GM23338 (cell line): ENCODE measurements around the gene DPY19L1. TPM values are rescaled to one million over a fixed set of nuclear protein-coding genes. Genes with fewer than 3 reads are reported as not detected.

Experiments
- ATAC-seq: fragments of 200-7000 bp; cut with Tn5 transposase; 3 replicates; pipeline ENCODE4 v1.9.1; 2020
- DNase-seq: peaks from one replicate; pipeline ENCODE4 v3.0.0-alpha.2; 2015; ENCODE audit warnings: low spot score
- H2AFZ ChIP-seq: fragments of 200-600 bp; sonication (generic); 2 replicates; pipeline ENCODE4 v1.8.0; 2016; ENCODE audit warnings: antibody characterized with exemption, mild to moderate bottlenecking, moderate library complexity
- H3F3A ChIP-seq: fragments of 200-600 bp; sonication (generic); replicated peaks from 2 replicates; pipeline ENCODE4 v1.8.0; 2017; ENCODE audit warnings: antibody characterized with exemption, mixed run types, low read depth
- H3K27ac ChIP-seq: fragments of 200-600 bp; sonication (generic); 2 replicates; pipeline ENCODE4 v1.6.1; 2016; ENCODE audit warnings: low read depth
- H3K27me3 ChIP-seq: fragments of 200-600 bp; sonication (generic); 2 replicates; pipeline ENCODE4 v1.8.0; 2016; ENCODE audit warnings: mild to moderate bottlenecking, mixed run types, moderate library complexity; ENCODE audit not compliant: insufficient read depth
- H3K36me3 ChIP-seq: fragments of 200-600 bp; sonication (generic); 2 replicates; pipeline ENCODE4 v1.8.0; 2016; ENCODE audit warnings: mild to moderate bottlenecking; ENCODE audit not compliant: insufficient read depth
- H3K4me1 ChIP-seq: fragments of 200-600 bp; sonication (generic); 2 replicates; pipeline ENCODE4 v1.8.0; 2016; ENCODE audit warnings: mild to moderate bottlenecking, moderate library complexity; ENCODE audit not compliant: insufficient read depth
- H3K4me2 ChIP-seq: fragments of 200-600 bp; sonication (generic); 2 replicates; pipeline ENCODE4 v1.7.1; 2017; ENCODE audit warnings: mixed run types
- H3K4me3 ChIP-seq: fragments of 200-600 bp; sonication (generic); 2 replicates; pipeline ENCODE4 v1.6.1; 2016; ENCODE audit warnings: mixed run types
- H3K79me2 ChIP-seq: fragments of 200-600 bp; sonication (generic); replicated peaks from 2 replicates; pipeline ENCODE4 v1.8.0; 2017; ENCODE audit warnings: mild to moderate bottlenecking; ENCODE audit not compliant: insufficient read depth
- H3K9me2 ChIP-seq: fragments of 200-600 bp; sonication (generic); 2 replicates; pipeline ENCODE4 v1.8.0; 2017; ENCODE audit not compliant: insufficient read depth
- H4K20me1 ChIP-seq: fragments of 200-600 bp; sonication (generic); replicated peaks from 2 replicates; pipeline ENCODE4 v1.8.0; 2017; ENCODE audit warnings: mild to moderate bottlenecking; ENCODE audit not compliant: insufficient read depth
- H3K27ac Mint-ChIP-seq: 2 replicates; pipeline ENCODE4 v1.8.0; 2020; ENCODE audit warnings: inconsistent platforms, mild to moderate bottlenecking, moderate library complexity, mixed read lengths
- H3K27me3 Mint-ChIP-seq: 3 replicates; pipeline ENCODE4 v1.8.0; 2022; ENCODE audit warnings: low read depth, mild to moderate bottlenecking, moderate library complexity, mixed read lengths, inconsistent platforms; ENCODE audit not compliant: insufficient read depth, poor library complexity
- H3K36me3 Mint-ChIP-seq: 3 replicates; pipeline ENCODE4 v1.8.0; 2021; ENCODE audit warnings: low read depth, mild to moderate bottlenecking, inconsistent platforms, moderate library complexity, mixed read lengths
- H3K4me1 Mint-ChIP-seq: 3 replicates; pipeline ENCODE4 v1.8.0; 2020; ENCODE audit warnings: mild to moderate bottlenecking, inconsistent platforms, mixed read lengths
- H3K4me3 Mint-ChIP-seq: 3 replicates; pipeline ENCODE4 v1.8.0; 2021; ENCODE audit warnings: moderate library complexity, mild to moderate bottlenecking, inconsistent platforms, mixed read lengths
- H3K9me3 Mint-ChIP-seq: 3 replicates; pipeline ENCODE4 v1.8.0; 2020; ENCODE audit warnings: moderate library complexity, mild to moderate bottlenecking, inconsistent platforms, mixed read lengths
- CREB1 ChIP-seq: fragments of 250-450 bp; sonication (Bioruptor Pico); IDR thresholded peaks from 2 replicates; pipeline ENCODE4 v1.5.0; 2020; ENCODE audit warnings: low read depth, mild to moderate bottlenecking, moderate library complexity
- CTCF ChIP-seq, 2 experiments: fragments of 200-600 bp in 1 of 2; sonication (generic) in 1 of 2; conservative IDR thresholded peaks; 2 replicates each; pipeline versions ENCODE4 v1.5.1 to v1.6.1; 2016 to 2017; ENCODE audit warnings: antibody characterized with exemption in 2 of 2, low read depth in 2 of 2, mild to moderate bottlenecking in 2 of 2, moderate library complexity in 1 of 2
- ETS1 ChIP-seq: IDR thresholded peaks from 2 replicates; pipeline ENCODE4 v1.6.1; 2016; ENCODE audit warnings: antibody characterized with exemption
- EZH2 ChIP-seq: fragments of 200-600 bp; sonication (generic); IDR thresholded peaks from one replicate; pipeline ENCODE4 v1.8.0; 2017; ENCODE audit warnings: antibody characterized with exemption, mild to moderate bottlenecking, low read depth; ENCODE audit not compliant: unreplicated experiment
- EZH2phosphoT487 ChIP-seq: fragments of 200-600 bp; sonication (generic); IDR thresholded peaks from one replicate; pipeline ENCODE4 v1.8.1; 2018; ENCODE audit warnings: antibody characterized with exemption; ENCODE audit not compliant: unreplicated experiment
- JUNB ChIP-seq: IDR thresholded peaks from one replicate; pipeline ENCODE4 v1.6.1; 2016; ENCODE audit warnings: antibody characterized with exemption; ENCODE audit not compliant: unreplicated experiment
- NANOG ChIP-seq: IDR thresholded peaks from 2 replicates; pipeline ENCODE4 v1.6.1; 2016; ENCODE audit warnings: antibody characterized with exemption, borderline replicate concordance
- POLR2AphosphoS5 ChIP-seq: IDR thresholded peaks from 2 replicates; pipeline ENCODE4 v1.6.1; 2016; ENCODE audit warnings: antibody characterized with exemption, low read depth
- REST ChIP-seq: IDR thresholded peaks from one replicate; pipeline ENCODE4 v1.6.1; 2018; ENCODE audit warnings: antibody characterized with exemption; ENCODE audit not compliant: unreplicated experiment
- STAT1 ChIP-seq: IDR thresholded peaks from one replicate; pipeline ENCODE4 v1.6.1; 2016; ENCODE audit warnings: antibody characterized with exemption; ENCODE audit not compliant: unreplicated experiment
- ZNF114 ChIP-seq: fragments of 250-450 bp; sonication (Bioruptor Pico); IDR thresholded peaks from 2 replicates; pipeline ENCODE4 v1.5.0; 2020; ENCODE audit warnings: mild to moderate bottlenecking, moderate library complexity
- ZNF331 ChIP-seq: fragments of 250-450 bp; sonication (Bioruptor Pico); IDR thresholded peaks from 2 replicates; pipeline ENCODE4 v1.5.0; 2020; ENCODE audit warnings: low read depth, mild to moderate bottlenecking, moderate library complexity
- ZNF462 ChIP-seq: fragments of 250-450 bp; sonication (Bioruptor Pico); IDR thresholded peaks from 2 replicates; pipeline ENCODE4 v1.5.0; 2020; ENCODE audit warnings: mild to moderate bottlenecking, moderate library complexity
- polyA plus RNA-seq: library from polyadenylated mRNA; unstranded; fragments of >200 nt; fragmentation: Nextera tagmentation; extraction: Ambion mirVana; gene quantifications from 2 replicates; pipeline ENCODE4 v1.2.1, GENCODE V29; 2016
- total RNA-seq: library from RNA; depleted of rRNA; stranded (reverse); fragments of >200 nt; shearing (Covaris generic); gene quantifications from 2 replicates; pipeline ENCODE4 v1.2.3, GENCODE V29; 2014

Gene DPY19L1
- total and polyA plus RNA-seq, 2 experiments from 2014 or later, result 4.4 to 20.2 TPM

GRCh38 chr7:35039343-35039742 lies 2.1 kb upstream of the DPY19L1 start:
- no peaks in the 10 kb centered on the region; the same call in 2 of the 3 replicates for H3K36me3 Mint-ChIP-seq
- TF ChIP-seq ZNF331 (CRISPR knock-in tag) (no peak), ZNF114 (CRISPR knock-in tag) (no peak), JUNB (no peak), NANOG (no peak), ETS1 (no peak), CREB1 (CRISPR knock-in tag) (no peak), STAT1 (no peak), CTCF (conservative IDR thresholded peaks at IDR 0.05; ENCODE audit: low read depth in 2 of 2) (no peak), EZH2 (no peak), ZNF462 (CRISPR knock-in tag) (no peak), EZH2phosphoT487 (no peak), POLR2AphosphoS5 (no peak), REST (no peak)
- ATAC-seq, result no peak
- H3K4me1 Mint-ChIP-seq, result peaks cover 22% of the 10 kb centered on the region
- H3K27ac Mint-ChIP-seq, result no peak overlapping the region
- no peaks in the 10 kb centered on the region; the same call in 2 of the 3 replicates for H3K9me3 Mint-ChIP-seq
- Histone ChIP-seq H3K36me3 (no peaks in the 10 kb centered on the region), H2AFZ (no peak overlapping the region), H3K4me2 (no peak overlapping the region), H4K20me1 (no peaks in the 10 kb centered on the region), H3K27me3 (no peaks in the 10 kb centered on the region), H3K4me1 (peaks cover 5% of the 10 kb centered on the region), H3K27ac (no peak overlapping the region), H3K9me2 (no peaks in the 10 kb centered on the region), H3F3A (0 out of 2 replicates have a peak, but pooled peaks cover 4% of the 10 kb centered on the region), H3K4me3 (no peak overlapping the region), H3K79me2 (peaks cover 20% of the 10 kb centered on the region)
- no peak overlapping the region for H3K4me3 Mint-ChIP-seq
- no peak for DNase-seq
- peaks cover 7% of the 10 kb centered on the region for H3K27me3 Mint-ChIP-seq
